Activated CD4-positive, CD25-positive, alpha-beta regulatory T cell treated with anti-CD3 and anti-CD28 coated beads, Interleukin-2, amount 50 U/mL, for 24 hours (primary cell): ENCODE data around the gene ALLC.

Source experiments
- ATAC-seq, 2 donors: fragments of 150-1000 bp; cut with Tn5 transposase; one replicate each; pipeline ENCODE4 v1.10.0; 2021; ENCODE audit warnings: mild to moderate bottlenecking in 1 of 2, moderate library complexity in 1 of 2

The ALLC gene

GRCh38 chr2:3680548-3681345 lies 22.7 kb downstream of the ALLC start:
- no peak for ATAC-seq

GRCh38 chr2:3681625-3682024 lies 23.6 kb downstream of the ALLC start:
- ATAC-seq: no peak

- ATAC-seq: no peak
Observed at GRCh38 chr2:3682811-3683210, 24.8 kb downstream of the ALLC start.

- no peak for ATAC-seq
Observed at GRCh38 chr2:3683748-3684454, 25.9 kb downstream of the ALLC start.

GRCh38 chr2:3689998-3690748 lies 32.2 kb downstream of the ALLC start:
- ATAC-seq: no peak

- no peak for ATAC-seq
Observed at GRCh38 chr2:3692375-3692774, 34.4 kb downstream of the ALLC start.

- no peak for ATAC-seq
Observed at GRCh38 chr2:3696545-3696944, 38.5 kb downstream of the ALLC start.

GRCh38 chr2:3701071-3701470 lies 43.1 kb downstream of the ALLC start:
- no peak for ATAC-seq

- ATAC-seq: no peak
Observed at GRCh38 chr2:3703236-3703756, 45.3 kb downstream of the ALLC start, which contains the start of gene DCDC2C. TSS of gene DCDC2C (plus strand) at chr2:3703575. CDS start at chr2:3703752, 177 bp downstream.

GRCh38 chr2:3703757-3704355 lies 45.9 kb downstream of the ALLC start:
- ATAC-seq: no peak

- ATAC-seq: no peak
Observed at GRCh38 chr2:3704692-3705091, 46.7 kb downstream of the ALLC start.

- no peak for ATAC-seq
Observed at GRCh38 chr2:3705782-3706181, 47.8 kb downstream of the ALLC start.

GRCh38 chr2:3706892-3707291 lies 48.9 kb downstream of the ALLC start:
- ATAC-seq: no peak

GRCh38 chr2:3708576-3708975 lies 50.6 kb downstream of the ALLC start:
- no peak for ATAC-seq

GRCh38 chr2:3709225-3709624 lies 51.2 kb downstream of the ALLC start:
- ATAC-seq: no peak

GRCh38 chr2:3712424-3712823 lies 54.4 kb downstream of the ALLC start:
- no peak for ATAC-seq

- no peak for ATAC-seq
Observed at GRCh38 chr2:3712831-3713503, 55.0 kb downstream of the ALLC start.

- no peak for ATAC-seq
Observed at GRCh38 chr2:3718679-3719078, 60.7 kb downstream of the ALLC start.

GRCh38 chr2:3725002-3725401 lies 67.0 kb downstream of the ALLC start:
- ATAC-seq: no peak

- no peak for ATAC-seq
Observed at GRCh38 chr2:3725458-3726250, 67.7 kb downstream of the ALLC start.

- ATAC-seq: no peak
Observed at GRCh38 chr2:3726511-3726910, 68.5 kb downstream of the ALLC start.
